Brain pericyte (primary cell): ENCODE measurements around the gene GJB4.
"Not testable (repeated sequence)": the region's sequence is repeated elsewhere in the genome, so short reads cannot be mapped to it uniquely, and the experiment has no call there.

ENCODE experiments used
- DNase-seq: peaks from one replicate; pipeline ENCODE4 v3.0.0-alpha.2; 2012; ENCODE audit warnings: low read depth, low spot score

Gene GJB4

DNA sequence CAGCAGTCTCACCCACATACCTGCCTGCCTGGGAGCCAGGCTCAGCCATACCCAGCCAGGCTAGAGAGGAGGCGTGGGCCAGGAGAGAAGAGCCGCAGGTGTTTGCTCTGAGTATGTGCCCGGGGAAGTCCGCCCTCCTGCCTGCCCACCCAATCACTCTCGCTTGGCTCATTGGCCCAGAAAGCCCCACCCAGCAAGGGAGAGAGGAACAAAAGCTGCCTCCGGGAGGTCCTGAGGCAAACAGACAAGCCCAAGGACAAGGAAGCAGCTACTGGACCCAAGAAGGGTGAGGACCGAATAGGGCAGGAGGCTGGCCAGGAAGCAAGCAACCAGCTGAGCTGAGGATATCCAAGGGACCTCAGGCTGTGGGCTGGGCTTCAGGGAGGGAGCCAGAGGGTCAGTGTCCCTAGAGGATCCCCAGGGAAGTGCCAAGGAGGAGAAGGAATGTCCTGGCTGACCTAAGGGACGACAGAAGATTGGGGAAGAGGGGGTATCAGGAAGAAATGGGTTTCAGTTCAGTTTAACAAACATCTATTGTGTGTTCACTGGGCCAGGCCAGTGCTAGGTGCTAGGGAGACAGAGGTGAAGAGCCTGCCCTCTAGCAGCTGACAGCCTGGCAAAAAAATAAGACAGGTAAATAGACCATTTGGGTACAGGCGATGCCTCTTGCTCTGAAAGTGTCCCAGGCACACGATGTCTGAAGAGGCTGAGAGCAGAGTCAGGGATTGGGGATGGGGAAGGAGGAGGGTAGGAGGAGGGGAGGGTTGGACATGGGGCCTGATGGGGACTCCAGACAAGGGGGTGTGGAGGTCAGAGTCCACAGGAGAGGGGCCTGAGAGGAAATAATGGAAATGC, at the start of gene GJB4:
Gene GJB4 (plus strand): TSS at position 238 of the 855 bp plus-strand sequence. CDS start 1,515 bp downstream, outside the sequence.
- DNase-seq = no peak

DNA sequence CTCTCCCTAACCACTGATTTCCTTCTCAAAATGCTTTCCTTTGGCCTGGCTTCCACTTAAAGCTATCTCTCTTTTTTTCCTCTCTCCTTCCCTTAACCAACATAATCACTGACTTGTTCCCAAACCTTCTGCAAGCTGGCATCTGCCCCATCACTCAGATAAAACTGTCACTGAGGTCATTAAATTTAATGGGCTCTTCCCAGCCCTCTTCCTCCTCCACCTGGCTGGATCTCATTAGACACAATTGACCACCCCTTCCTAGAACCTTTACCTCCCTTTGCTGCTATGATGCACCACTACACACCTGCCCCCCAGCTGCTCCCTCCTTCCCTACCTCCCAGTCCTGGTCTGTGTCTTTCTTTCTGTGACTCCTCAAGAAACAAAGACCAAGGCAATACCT, 48.7 kb upstream of the GJB4 start:
- no peak for DNase-seq

DNA sequence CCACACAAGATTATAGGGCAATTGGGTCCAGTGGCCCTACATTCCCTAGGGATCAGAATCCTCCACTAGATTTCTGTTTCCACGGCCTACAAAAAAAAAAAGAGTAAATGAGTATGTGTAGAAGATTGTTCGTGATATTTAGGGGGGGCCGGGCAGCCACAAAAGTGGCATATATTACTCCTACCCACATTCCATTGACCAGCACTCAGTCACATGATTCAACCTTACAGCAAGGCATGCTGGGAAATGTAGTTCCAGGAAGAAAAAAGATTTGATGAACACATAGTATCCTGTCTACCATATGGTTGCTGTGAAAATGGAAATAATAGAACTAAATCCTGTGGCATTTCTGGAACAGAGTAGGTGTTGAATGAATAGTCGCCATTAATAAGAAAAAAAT, 48.1 kb upstream of the GJB4 start:
- DNase-seq = no peak

DNA sequence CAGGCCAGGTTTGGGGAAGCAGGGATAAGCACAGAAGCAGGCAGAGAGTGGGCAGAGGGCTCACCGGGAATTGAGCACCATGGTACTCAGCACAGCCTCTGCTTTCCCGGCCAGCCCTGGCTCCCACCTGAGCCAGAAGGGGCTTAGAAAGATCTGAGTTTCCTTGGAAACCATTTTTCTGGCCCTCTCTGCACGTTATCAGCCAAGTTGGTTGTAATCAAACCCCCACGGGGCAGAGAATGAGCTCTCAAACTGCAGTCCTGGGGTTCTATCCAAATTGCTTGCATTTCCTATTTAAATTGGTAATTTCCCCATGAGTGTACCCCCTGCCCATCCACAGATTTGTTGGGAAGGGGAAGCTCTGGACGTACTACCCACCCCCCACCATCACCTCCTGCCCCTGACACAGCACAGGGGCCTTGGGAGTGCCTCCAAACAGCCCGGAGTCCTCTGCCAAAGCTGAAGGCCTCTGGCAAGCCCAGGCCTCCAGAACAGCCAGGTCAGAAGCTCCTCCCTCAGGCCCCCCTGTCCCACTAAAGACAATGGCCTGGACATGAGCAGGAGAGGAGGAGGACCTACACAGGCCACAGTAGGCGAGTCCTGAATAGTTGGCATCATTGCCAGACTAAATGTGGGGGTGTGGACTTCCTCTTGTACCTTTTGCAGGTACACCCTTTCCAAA, 47.4 kb upstream of the GJB4 start:
- DNase-seq = no peak

DNA sequence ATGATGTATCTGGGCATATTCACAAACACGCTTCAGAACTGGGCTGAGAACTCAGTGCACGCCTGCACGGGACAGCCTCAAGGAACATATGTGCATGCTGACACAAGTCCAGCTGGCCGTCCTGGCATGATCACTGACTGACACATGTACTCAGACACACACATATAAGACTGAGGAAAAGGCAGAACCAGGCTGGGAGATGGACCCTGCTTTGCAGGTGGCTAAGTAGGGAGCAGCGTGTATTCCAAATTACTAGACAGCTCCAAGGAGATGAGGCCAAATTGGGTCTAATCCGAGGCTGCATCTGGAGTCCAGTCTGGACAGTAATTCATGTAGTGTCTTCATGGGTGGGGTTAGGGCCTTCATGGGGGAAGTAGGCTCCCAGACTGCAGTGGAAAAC, 46.1 kb upstream of the GJB4 start:
- DNase-seq = no peak

DNA sequence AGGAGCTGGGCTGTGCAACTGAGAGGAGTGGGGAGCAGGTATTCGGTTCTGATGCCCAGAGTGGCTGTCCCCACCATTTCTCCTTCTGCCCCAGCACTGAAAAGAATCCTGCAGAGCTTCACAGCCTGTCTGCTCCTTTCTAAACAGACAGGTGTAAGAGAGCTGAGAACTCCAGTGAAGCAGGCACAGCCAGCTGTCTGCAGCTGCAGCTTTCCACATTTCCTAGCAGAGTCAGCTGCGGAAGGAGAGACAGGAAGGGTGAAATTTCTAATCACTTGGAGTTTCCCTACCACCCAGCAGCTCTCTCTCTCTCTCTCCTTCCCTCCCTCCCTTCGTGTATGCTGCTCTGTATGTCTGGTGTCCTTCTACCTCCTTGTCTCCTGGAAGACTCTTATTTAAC, 45.2 kb upstream of the GJB4 start:
- no peak for DNase-seq

DNA sequence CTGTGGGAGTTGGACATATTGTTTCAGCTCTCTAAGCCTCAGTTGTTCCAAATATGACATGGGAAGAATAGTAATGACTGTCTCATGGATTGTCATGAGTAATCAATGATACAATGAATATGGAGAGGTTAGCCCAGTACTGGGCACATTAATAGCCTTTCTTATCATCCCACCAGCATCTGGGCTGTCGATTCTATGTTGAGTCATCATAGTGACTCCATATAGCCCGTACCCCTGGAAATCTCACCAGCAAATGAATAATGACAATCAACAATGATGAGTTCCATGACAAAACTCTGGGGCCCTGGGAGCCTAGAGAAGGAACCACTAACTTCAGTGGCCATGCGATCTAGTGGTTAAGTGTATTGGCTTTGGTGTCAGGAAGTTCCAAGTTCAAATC, 44.4 kb upstream of the GJB4 start:
- no peak for DNase-seq

DNA sequence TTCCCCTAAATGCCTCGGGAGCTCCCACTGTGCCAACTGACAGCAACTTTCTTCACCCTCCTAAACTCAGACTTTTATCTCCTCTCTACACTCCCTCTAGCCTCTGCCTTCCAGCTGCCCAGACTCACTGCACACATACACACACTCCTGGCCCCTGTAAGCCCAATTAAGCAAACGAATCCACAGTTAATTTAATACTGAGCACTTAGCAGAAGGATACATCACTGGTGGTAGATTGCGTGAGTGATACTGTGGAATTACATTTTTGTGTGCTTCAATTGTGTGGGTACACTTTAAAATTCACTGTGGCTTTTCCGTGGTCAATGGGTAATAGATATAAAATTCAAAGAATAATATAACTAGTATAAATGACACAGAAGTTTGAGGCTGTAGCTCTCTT, 38.3 kb upstream of the GJB4 start:
- no peak for DNase-seq

DNA sequence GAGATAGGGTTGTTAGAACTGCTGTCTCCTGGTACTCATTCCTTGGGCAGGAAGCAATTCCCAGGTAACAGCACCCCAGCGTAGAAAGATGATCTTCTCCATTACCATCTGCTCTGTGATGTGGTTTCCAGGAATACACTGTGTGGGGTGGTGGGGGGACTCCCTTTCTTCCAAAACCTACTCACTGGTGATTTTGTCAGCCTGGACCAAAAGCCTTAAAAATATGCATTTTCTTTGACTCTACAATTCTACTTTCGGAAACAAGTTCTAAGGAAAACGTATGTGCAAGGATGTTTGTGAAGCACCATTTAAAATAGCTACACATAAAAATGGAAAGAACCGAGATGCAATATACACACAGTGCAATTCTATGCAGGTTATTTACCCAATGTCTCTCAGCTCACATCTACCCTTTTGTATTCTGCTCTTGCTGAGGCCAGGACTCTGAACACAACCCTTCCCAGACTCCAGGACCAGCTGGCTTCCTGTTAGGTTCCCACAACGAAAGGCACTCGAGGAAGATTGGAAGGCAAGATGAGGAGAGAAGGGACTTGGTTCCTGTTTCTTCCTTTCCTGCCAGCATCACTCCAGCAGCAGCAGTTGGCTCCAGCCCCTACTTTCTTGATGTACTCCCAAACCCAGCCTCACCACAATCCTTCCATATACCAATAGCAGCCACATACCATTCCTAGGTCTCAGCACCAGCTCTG, 37.7 kb upstream of the GJB4 start:
- DNase-seq = no peak

DNA sequence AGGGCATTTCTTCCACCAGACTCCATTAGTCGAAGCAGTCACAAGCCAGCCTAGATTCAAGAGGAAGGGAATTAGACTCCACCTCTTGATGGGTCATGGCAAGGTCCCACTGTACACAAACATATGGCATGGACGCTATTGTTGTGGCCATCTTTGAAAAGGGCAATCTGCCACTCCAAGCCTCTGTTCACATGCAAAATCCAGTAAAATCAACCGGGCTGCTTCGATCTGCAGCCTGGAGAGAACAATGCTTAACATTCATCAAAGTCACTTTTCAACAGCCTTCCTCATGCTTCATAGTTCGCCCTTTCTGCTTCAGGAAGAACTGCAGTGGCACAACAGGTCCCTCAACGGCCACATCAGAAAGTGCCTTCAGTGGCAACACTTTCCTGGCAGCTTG, 32.7 kb upstream of the GJB4 start:
- no peak for DNase-seq

DNA sequence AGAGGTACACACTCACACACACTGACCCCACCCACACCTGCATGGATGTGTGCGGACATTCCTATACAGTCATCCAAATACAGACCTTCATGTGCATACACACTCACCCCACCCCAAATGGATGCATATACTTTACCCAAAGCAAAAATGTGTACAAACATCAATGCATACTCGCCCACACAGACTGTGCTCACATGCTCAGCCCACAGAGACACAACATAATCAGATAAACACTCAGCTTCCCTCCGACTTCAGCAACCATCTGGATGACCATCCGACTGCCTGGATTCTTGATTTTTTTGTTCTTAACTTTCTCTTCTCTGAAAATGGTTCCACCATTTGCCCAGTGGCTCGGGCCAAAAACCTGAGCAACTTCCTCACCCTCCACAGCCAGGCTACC, 29.1 kb upstream of the GJB4 start:
- no peak for DNase-seq

DNA sequence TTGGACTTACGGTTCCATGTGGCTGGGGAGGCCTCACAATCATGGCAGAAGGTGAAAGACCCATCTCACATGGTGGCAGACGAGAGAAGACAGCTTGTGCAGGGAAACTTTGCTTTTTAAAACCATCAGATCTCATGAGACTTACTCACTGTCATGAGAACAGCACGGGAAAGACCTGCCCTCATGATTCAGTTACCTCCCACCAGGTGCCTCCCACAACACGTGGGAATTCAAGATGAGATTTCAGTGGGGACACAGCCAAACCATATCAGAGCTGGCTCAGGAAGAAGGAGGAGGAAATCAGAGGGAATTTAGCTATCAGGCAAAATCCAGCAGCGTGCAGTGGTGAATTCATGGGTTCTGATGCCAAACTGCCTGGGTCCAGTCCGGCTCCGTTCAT, 26.7 kb upstream of the GJB4 start:
- not testable (repeated sequence) for DNase-seq

DNA sequence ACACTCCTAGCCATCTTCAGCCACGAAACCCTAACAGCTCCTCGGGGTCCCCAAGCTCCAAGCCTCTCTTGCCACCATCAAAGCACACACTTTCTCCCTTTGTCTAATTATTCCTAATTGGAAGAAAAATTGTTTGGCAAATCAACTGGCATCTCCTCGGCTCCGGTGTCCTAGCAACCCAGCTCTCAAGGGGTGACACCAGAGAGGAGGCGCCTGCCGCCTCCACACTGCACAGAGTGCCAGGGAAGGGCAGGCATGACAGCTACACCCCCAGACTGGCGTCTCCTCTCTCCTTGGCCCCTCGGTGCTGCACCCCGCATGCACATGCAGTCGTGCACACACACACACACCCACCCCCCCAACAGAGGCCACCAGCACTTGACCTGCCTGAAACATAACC, 22.8 kb upstream of the GJB4 start:
- no peak for DNase-seq

DNA sequence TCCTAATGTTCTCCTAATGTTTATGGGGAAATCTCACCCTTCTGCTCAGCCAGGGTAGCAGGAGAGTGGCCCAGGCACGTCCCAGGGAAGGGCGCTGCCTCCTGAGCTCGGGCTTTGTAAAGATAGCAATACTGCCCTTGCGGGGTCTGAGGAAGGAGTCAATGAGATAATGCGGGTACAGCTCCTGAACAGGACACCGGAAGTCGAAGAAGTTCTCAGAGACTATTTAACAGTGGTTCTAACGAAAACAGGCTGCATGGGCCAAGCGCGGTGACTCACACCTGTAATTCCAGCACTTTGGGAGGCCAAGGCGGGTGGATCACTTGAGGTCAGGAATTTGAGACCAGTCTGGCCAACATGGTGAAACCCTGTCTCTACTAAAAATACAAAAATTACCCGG, 22.3 kb upstream of the GJB4 start:
- DNase-seq = not testable (repeated sequence)

DNA sequence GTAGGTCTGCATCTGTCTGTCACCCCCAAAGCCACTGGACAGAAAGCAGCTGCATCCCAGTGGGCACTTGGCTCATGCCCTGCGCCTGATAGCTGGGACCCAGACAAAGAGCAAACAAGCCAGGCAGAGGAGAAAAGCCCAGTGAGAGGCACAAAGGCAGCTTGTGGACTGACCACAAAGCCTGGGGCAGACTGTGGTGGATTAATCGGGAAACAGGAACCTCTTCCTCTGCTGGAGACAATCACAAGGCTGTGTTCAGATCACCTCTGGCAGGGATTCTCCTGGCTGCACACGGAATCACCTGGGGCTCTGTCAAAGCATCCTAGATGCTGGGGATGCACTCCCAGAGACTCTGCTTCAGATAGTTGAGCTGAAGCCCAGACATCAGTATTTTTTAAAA, 19.9 kb upstream of the GJB4 start:
- DNase-seq = no peak

DNA sequence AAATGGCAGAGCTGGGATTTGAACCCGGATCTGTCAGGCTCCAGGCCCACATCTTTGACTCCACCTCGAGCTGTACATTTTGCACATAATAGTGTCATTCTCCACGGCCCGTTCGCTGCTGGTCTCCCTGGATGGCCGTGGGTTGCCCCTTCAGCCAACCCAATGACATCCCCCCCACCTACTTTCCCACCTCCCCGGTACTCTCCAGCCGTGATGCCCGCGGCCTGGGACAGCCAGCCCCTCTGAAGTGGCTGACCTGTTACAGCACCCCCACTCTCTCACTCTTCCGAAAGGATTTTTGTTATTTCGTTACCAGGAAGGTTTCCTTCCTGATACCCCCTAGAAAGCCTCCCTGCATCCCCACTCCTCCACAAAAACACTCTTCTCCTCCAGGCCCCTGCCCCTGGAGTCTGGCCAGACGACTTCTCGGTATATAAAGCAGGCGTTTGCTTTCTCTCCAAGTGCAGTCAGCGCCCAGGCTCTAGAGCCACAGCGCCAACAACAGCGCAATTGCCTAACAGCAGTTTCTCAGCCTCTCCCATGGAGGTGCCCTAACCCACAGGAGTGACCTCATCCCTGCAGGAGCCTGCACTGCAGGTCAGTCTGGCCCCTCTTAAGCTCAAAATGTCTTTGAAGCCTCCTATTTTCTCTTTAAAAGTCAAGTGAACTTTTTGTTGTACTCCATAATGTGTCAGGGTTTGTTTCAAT, 19.2 kb upstream of the GJB4 start:
- DNase-seq = no peak

DNA sequence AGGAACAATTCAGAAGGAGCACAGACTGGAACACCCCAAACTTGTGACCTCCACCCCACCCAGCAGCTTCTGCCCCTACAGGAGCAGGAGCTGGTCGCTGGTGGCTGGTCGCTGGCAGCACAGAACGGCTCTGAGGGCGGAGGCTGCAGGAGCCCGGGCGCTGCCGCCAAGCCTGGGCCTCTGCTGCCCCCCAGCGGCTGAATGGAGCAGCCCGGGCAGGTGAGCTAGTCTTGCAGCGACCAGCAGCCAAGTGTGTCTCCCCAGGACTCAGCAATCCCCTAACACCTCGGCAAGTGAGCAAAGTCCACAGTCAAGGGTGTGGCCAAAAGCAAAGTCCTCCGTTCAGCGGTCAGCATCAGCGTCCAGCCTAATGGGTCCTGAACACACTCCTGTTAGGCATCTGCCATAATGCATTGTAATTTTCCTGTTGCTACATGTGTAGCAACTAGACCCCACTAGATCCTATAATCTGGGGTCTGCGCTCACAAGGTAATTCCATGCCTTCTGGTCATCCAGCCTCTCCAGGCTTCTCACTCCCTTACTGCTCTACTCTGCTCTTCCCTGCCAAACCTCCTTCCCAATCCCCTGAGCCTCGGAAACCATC, 16.8 kb upstream of the GJB4 start:
- no peak for DNase-seq

DNA sequence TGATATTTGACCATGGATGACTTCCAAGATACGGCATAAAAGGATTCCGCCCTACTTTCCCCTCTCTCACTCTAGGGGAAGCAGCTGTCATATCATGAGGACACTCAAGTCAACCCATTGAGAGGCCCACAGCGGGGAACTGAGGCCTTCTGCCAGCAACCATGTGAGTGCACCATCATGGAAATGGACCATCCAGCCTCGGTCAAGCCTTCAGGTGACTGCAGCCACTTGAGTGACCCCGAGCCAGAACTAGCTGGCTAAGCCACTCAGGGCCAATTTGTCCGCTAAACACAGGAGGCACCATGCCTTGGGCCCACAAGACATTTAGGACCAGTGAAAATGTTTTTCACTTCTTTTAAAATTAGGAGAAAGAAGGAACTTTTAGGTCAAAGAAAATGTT, 15.8 kb upstream of the GJB4 start:
- DNase-seq = no peak

DNA sequence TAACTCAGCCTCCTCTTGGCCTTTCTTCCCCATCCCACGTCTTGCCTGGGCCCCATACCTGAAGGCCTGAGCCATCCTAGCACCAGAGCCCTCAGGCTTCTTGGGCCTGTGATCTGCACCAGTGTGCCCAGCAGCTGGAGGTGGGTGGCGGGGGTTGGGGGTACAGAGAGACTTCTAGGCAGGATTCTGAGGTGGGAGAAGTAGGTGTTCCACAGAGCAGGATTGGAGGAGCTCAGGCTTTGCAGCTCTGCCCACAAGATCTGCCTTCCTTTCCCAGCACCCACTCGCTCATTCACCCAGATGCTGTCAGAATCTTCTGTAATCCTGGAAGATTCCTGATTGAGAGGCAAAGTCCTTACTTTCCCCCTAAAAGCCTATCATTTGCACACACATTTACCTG, 14.7 kb upstream of the GJB4 start:
- DNase-seq = no peak

DNA sequence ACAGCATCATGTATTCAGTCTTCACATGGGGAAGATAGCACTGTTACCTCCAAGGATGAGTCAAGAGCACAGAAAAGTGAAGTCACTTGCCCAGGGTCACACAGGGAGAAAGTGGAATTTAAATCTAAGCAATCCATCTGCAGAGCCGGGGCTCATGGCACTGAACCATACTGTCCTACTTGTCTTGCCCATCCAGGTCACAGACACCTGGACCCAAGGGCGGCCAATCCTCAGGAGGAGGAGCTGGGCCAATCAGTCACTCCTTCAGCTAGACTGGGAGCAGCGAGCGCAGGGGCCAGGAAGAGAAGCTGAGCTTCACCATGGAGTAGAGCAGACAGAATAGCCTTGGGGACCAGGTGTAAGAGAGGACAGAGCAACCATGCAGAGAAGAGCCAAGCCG, 13.9 kb upstream of the GJB4 start:
- no peak for DNase-seq

DNA sequence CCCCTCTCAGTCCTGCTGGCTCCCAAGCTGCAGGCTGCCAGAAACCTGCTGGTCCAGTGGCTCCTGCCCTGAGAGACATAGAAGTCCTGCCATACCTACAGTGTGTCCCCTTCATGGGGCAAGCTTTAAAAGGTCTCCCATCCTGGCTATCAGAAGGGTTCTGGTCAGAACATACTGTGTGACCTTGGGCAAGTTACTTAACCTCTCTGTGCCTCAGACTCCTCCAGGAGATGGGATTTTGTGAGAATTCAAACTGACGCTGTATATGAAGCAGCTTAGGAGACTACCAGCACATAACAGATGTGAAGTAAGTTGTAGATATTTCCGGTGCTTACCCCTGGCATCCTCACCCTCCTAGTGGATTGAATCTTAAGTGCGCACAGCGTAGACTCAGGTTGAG, 13.4 kb upstream of the GJB4 start:
- DNase-seq = no peak
